Measurements from ENCODE around the gene C10orf120.
A peak's percentile ranks its signal among the peaks of the same experiment; 100 is the strongest.

C10orf120 gene

GRCh38 chr10:122660696-122661095, 39.0 kb downstream of the C10orf120 start:
- no peak for DNase-seq (ENCODE audit: low read depth)

GRCh38 chr10:122659651-122660050, 40.0 kb downstream of the C10orf120 start:
- DNase-seq (ENCODE audit: low read depth): no peak

GRCh38 chr10:122659126-122659525, 40.5 kb downstream of the C10orf120 start:
- no peak for DNase-seq (ENCODE audit: low read depth)

GRCh38 chr10:122658356-122659049, 41.1 kb downstream of the C10orf120 start:
- no peak for DNase-seq (ENCODE audit: low read depth)

- DNase-seq (ENCODE audit: low read depth): no peak
Observed at GRCh38 chr10:122657729-122658128, 41.9 kb downstream of the C10orf120 start.

- DNase-seq (ENCODE audit: low read depth): no peak
Observed at GRCh38 chr10:122657255-122657654, 42.4 kb downstream of the C10orf120 start.

- DNase-seq (ENCODE audit: low read depth): no peak
Observed at GRCh38 chr10:122656741-122657140, 42.9 kb downstream of the C10orf120 start.

GRCh38 chr10:122656308-122656705, 43.3 kb downstream of the C10orf120 start:
- no peak for DNase-seq (ENCODE audit: low read depth)

GRCh38 chr10:122655524-122656307, 43.9 kb downstream of the C10orf120 start:
- no peak for DNase-seq (ENCODE audit: low read depth)

GRCh38 chr10:122650331-122650730, 49.3 kb downstream of the C10orf120 start:
- DNase-seq (ENCODE audit: low read depth): no peak

- no peak for DNase-seq (ENCODE audit: low read depth)
Observed at GRCh38 chr10:122649903-122650302, 49.7 kb downstream of the C10orf120 start.

- peak; percentile 12 for DNase-seq (ENCODE audit: low read depth)
Observed at GRCh38 chr10:122648599-122649428, 50.8 kb downstream of the C10orf120 start.

Measured in fibroblast of gingiva (primary cell).